K562 (cell line): ENCODE data around the gene ACSBG1. TPM values are rescaled to one million over a fixed set of nuclear protein-coding genes. Genes with fewer than 3 reads are reported as not detected.
A peak's percentile ranks its signal among the peaks of the same experiment; 100 is the strongest.

Experiments used
- CEBPB ChIP-seq: fragments of 450-650 bp; IDR thresholded peaks from 2 replicates; pipeline ENCODE4 v1.6.1; 2016; ENCODE audit warnings: missing genetic modification characterization, missing compliant biosample characterization
- COPS2 ChIP-seq: fragments of 450-650 bp; conservative IDR thresholded peaks from 2 replicates; pipeline ENCODE4 v1.6.1; 2016; ENCODE audit warnings: mild to moderate bottlenecking, moderate library complexity
- ETS2 ChIP-seq: IDR thresholded peaks from 2 replicates; pipeline ENCODE4 v1.6.1; 2016; ENCODE audit warnings: borderline replicate concordance, missing genetic modification characterization, mild to moderate bottlenecking, moderate library complexity, missing compliant biosample characterization; ENCODE audit not compliant: poor library complexity, severe bottlenecking
- POLR2AphosphoS2 ChIP-seq: IDR thresholded peaks from 2 replicates; pipeline ENCODE4 v1.6.1; 2012; ENCODE audit warnings: low read length, improper control_type of control experiment
- RREB1 ChIP-seq: fragments of 250-450 bp; sonication (Bioruptor Pico); IDR thresholded peaks from 2 replicates; pipeline ENCODE4 v1.4.0; 2020
- ZNF57 ChIP-seq: fragments of 450-650 bp; formaldehyde crosslinking; IDR thresholded peaks from 2 replicates; pipeline ENCODE4 v1.4.0; 2020; ENCODE audit warnings: mild to moderate bottlenecking, moderate library complexity
- polyA plus RNA-seq, 8 experiments: library from polyadenylated mRNA; depleted of rRNA in 4 of 8; stranded (reverse) in 5 of 8; unstranded in 3 of 8; fragments of >200 nt; fragmentation: Nextera tagmentation in 2 of 8; fragmentation: Illumina TruSeq in 1 of 8; extraction: Ambion mirVana in 2 of 8; extraction: Trizol in 1 of 8; gene quantifications; 2 replicates each; pipeline versions ENCODE4 v1.2.1 to v1.2.3, GENCODE V29; 2011 to 2014; ENCODE audit warnings: inconsistent platforms in 1 of 8, missing spikeins in 1 of 8
- total RNA-seq, 7 experiments: library from RNA; depleted of rRNA in 6 of 7; stranded (reverse); fragments of >200 nt in 6 of 7; fragmentation: Illumina TruSeq in 2 of 7; extraction: Trizol in 2 of 7; gene quantifications; 2 replicates each; pipeline versions ENCODE4 v1.2.1 to v1.2.3, GENCODE V29; 2011 to 2021; ENCODE audit warnings: low replicate concordance in 1 of 7

Gene ACSBG1
- total and polyA plus RNA-seq, 9 of the 15 experiments (the other 6 are each of a cell fraction or from before 2014, with no cell fraction given), result 0.36 to 6.4 (median 2.5) TPM

DNA sequence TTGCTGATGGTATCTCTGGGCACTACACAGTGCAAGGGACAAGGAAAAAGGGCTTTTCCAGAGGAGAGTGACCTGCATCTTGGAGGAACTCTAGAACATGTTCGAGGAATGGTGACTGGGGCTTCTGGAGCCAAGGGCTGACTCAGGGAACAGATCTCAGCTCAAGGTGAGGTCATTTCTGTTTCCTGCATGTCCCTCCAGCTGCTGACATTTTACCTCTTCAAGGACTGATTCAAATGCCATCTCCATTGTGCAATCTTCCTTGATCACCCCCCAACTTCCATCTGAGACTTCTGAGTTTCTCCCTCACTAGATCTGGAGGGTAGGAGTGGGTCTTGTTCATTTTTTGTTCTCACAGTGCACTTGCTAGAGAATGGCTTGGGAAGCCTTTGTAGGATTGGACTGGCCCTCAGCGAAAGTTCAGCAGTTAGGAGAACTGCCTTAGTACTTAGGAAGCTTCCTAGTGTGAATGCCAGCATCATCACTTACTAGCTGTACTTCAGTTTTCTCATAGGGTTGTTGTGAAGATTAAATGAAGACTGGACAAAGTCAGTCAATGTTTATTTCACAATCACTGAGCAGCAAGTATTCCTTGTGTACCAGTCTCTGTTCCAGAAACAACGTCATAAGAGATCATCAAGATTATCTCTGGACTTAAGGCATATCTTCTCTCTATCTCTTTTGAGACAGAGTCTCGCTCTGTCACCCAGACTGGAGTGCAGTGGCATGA is 87.8 kb downstream of the ACSBG1 start (continued):
- TF ChIP-seq RREB1 (CRISPR knock-in tag) (no peak), ZNF57 (CRISPR knock-in tag) (no peak), POLR2AphosphoS2 (no peak), ETS2 (tag) (no peak), COPS2 (no peak), CEBPB (tag) (peak; percentile 77)
- TF ChIP-seq, all 486 proteins: peak for 5
